Activated CD8-positive, alpha-beta T cell treated with anti-CD3 and anti-CD28 coated beads, Interleukin-2, amount 10 ng/mL, durations not matched to agents 7 days and 5 days (primary cell): ENCODE data around the gene TP53RK. TPM values are rescaled to one million over a fixed set of nuclear protein-coding genes. Genes with fewer than 3 reads are reported as not detected.

Source experiments
- total RNA-seq, 2 experiments: library from RNA; stranded (reverse); gene quantifications; one replicate each; pipeline ENCODE4 v1.2.3, GENCODE V29; 2021

The TP53RK gene
- total RNA-seq, 2 experiments from 2014 or later, result 15.8 to 15.9 TPM

Other genes with a start within 250 kb of the TP53RK start
- gene ZNF334, start 175.9 kb downstream of the TP53RK start, total RNA-seq, result 1 to 10 TPM; 1.1 to 1.3 TPM
- not detected for gene OCSTAMP, start 138.8 kb downstream of the TP53RK start, total RNA-seq
- gene SLC13A3, start 38.0 kb downstream of the TP53RK start, total RNA-seq, result not detected
- not detected for gene SLC2A10, start 20.2 kb upstream of the TP53RK start, total RNA-seq
- gene EYA2, start 205.4 kb upstream of the TP53RK start, total RNA-seq, result not detected